Measurements from ENCODE around the gene BOC.

BOC gene

DNA sequence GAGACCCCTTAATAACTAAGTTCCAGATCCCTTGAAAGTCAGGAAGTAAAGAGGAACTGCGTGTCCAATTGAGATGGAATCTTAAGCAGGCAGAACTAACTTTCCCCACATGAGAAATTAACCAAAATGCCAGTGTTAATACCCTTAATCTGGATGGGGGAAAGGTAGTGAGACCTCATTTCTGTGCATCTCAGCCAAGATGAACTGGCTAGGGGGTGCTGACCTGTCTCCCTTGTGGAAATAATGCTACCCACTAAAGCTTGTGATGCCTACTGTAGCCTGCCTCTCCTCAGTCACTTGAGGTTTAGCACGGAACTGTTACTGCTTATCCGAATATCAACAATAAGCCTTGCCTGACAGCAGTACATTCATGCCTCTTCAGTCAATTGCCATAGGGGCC lies 15.1 kb downstream of the BOC start:
- DNase-seq (ENCODE audit: low spot score), result no peak

DNA sequence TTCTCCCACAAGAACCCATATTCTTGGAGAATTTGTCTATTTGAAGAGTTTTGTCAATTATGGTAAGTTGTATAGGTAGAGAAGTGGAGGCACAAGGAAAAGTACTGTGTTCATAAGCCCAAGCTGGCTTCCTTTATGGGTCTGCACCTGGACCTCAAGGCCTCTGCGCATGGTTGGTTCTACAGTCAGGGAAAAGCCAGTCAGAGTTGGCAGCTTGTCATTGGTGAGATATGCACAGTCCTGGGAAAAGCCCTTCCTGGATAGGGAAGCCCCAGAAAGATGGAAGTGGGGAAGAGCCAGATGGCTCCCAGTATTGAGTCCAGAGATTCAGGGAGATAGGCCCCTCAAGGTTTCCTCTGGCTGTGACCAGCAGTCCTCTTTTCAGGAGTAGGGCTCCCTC lies 15.8 kb downstream of the BOC start:
- no peak for DNase-seq (ENCODE audit: low spot score)

DNA sequence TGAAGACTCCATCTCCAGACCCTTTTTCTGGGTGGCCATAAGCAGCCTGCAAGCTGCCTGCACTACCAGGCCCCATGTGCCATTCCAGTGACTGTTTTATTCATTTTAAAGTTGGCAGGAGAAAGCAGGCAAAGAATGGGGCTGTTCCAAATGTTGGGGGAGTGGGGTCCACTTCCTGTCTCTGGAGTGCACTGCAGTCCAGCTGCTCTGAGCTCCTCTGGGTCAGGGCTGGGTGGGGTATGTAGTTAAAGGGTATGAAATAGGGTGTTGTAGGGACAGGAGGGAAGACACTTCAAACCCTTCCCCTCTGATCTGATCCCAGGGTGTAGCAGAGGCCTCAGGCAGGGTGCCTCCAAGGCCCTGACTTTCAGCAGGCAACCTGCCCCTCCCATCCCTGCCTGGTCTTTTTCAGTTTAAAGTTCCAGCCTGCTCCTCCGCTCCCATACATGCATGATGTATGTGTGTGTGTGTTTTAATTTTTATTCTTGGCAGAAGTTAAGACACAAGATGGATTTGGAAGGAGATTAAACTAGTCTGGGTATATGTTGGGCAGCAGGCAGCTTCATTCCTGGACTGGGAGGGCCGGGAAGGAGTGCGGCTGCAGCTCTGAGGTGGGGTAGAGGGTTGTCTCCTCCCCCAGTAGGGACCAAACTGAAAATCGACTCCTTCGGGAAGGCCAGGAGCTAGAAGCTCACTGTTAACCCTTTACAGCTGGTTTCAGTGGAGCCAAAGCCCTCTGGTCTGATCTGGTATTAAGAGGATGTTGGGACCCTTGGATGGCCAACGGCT lies 17.3 kb downstream of the BOC start:
- DNase-seq (ENCODE audit: low spot score), result no peak

DNA sequence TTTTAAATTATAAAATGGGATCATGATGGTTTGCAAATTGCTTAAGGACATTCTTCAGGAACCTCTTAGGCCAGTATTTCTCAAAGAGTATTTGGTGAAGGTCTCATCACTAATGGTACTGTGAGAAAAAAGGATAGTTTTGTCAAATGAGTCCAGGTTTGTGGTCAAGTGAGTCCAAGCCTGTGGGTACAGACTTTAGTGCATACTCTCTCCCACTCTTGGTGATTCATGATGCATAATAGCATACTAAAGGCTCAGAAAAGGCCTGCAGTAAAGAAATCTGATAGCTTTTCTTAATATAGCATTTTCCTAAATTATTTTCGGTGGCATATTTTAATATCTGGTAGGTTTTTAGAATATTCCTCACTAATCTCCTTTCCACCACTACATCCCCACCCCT lies 20.0 kb downstream of the BOC start:
- peak; percentile 9 for DNase-seq (ENCODE audit: low spot score)

DNA sequence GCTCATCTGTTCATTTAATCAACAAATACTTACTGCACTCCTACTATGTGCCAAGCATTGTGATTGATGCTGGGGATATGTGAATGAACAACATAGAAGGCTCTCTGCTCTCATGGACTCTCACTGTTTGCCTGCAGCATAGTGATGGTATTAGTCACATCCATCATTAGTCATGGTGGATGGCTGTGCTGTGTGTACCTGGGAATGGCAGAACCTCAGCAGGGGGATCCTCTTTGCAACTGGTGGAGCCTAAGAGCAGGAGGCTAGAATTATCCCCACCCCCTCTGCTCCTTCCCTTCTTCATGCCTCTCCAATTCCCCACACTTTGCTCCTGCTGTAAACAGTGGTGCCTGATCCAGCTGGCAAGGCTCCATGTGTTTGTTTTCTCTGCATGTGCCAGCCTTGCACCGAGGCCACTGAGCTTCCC lies 20.5 kb downstream of the BOC start:
- no peak for DNase-seq (ENCODE audit: low spot score)

DNA sequence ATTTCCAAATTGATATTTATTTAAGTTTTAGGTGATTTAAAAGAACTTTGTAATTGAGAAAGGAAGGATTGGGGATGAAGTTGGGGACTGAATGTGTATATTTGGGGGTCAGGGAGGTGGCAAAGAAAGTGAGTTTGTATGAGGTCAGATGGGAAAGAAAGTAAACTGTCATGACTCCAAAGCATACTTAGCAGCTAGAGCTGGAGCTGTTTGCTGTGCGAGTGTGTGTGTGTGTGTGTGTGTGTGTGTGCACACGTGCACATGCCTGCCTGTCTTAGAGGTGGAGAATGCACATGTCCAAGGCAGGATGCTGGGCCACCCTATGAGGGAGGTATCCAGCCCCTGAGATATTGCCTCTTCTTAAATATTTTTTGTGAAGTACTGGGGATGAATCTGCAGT lies 21.0 kb downstream of the BOC start:
- no peak for DNase-seq (ENCODE audit: low spot score)

DNA sequence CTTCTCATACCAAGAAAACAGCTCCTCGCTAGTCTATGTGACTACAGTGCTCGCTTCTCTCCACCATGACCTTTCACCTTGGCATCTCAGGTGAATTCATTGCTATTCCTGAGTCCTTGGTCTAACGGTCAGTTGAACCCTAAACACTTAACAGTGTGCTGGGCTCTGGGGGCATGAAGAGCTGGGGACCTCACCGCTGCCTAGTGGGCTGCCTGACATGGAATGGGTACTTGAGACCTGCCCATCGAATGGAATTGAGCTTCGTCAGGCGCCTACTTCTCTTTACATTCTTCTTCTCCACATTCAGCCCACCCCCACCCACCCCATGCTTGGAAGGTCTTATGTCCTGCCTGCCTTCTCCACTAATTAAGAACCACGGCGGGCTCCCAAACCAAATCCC lies 22.1 kb downstream of the BOC start:
- DNase-seq (ENCODE audit: low spot score), result no peak

DNA sequence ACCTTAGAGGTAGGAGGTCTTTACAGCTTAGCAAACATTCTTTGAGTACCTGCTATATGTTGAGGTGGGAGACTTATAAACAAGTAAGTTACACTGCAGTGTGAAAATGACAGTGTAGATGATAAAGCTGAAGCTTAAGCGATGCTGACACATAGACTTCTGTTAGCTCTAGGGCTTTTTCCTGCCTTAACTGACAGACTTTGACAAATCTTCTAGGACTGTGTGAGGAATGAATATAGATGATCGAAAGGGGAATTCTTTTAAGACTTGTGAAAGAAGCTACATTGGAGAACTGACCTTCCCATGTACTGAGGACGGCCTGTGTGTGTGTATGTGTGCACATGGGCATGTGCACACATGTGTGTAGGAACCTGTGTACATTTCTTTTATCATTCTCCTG lies 22.7 kb downstream of the BOC start:
- no peak for DNase-seq (ENCODE audit: low spot score)

DNA sequence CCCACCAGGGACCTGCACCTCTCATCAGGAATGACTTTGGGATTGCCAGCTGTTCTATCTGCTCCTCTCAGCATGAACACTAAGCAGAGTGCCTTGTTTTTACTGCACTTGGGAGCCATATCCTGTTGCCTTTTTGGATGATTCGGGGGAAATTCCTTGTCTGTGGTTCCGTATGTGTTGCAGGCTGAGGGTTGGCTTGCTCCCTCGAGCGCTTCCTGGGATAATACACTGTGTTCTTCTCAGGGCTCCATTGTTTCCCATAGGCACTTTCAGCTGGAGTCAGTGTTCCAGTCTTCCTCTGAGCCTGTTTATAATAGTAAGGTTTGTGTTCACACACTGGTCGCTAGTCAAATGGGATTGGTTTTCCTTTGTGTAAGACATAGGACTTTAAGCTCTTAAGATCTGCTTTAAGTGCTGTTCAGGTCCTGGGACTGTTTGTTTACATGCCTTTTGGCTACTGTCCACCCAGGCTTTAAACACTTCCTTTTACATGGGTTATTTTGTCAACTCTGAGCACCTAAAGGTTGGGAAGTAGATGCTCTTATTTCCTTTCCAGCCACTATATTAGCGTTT lies 23.4 kb downstream of the BOC start:
- no peak for DNase-seq (ENCODE audit: low spot score)

DNA sequence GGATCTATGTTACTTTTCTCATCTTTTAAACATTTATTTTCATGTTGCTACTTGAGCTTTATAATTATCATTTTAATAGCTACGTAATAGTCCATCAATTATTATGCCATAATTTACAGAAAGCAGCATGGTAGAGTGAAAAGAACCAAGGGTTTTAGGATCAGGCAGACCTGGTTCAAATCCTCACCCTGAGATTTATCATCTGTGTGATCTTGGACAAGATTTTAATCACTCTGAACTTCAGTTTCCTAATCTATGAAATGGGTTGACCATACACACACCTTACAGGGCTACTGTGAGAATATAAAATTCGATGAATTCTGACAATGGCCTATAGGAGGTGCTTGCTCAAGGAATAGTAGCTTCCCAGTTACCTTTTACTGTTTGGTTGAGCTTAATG lies 27.1 kb downstream of the BOC start:
- no peak for DNase-seq (ENCODE audit: low spot score)

DNA sequence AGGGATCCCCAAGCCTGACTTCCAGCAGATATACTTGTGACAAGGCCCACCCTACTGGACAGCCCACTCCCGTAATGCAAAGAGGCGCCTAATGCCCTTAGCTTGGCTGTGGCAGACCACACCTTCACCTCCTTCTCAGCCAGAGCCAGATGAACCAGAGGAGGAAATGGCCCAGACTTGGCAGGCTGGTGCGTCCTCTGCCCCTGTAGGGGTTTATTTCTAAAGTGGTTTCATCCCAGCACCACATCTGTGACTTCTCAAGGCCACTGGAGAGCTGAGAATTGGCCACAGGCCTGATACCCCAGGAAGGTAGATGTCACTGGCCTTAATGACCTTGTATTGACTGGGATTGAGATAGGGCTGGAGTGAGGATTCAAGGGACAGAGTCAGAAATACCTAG lies 29.5 kb downstream of the BOC start:
- DNase-seq (ENCODE audit: low spot score), result no peak

DNA sequence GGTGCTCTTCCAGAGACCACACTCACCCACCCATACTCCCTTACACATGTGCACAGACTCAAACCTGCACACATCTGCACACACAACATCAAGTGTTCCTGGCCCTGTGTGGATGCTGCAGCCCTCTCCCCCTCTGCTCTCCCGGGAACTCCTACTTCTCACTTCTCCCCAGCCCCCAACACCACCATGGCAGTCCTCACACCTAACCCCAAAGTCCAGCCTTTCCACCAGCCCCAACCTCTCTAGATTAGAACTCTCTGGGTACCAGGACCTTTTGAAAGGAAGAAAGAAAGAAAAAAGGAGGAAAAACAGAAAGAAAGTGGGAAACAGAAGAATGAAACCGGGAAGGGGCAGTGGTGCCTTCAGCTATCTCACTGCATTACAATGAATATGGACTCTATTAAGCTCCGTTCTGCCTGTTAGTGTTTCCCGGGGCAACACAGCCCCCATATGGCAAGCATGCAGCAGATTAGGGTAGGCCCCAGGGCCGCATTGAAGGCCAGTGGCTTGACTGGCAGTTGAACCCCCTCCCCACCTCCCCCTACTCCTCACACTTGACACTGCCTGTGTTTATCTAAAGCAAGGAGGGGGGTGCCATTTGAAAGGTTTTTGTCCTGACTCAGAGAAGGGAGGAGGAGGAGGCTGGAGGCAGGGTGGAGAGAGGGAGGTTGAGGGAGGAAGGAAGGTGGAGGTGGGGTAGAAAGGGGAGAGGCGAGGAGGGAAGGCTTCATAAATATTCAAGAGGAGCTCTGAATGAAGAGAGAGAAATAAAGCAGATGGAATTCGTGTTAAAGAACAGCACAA lies 30.1 kb downstream of the BOC start:
- DNase-seq (ENCODE audit: low spot score), result no peak

DNA sequence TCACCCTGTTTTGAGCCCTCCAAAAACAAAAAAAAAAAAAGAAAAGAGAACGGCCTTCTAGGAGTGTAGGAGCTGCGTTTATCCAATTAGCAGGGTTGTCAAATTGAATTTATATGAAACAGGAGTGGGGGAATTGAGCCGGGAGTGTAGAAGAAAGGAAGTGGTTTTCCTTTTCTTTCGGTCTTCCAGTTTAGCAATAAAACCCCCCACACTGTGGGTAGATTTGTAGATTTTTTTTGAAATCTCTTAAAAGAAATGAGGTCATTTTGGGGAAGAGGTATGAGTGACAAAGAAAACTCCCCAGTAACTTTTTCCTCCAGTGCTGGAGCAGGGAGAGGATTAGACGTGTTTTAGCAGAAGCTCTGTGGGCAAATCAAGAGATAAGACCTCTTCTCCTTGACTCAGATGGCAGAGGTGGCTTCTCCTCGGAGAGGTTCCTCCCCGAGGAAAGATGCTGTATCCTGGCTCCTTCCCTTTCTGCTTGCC lies 30.8 kb downstream of the BOC start:
- no peak for DNase-seq (ENCODE audit: low spot score)

DNA sequence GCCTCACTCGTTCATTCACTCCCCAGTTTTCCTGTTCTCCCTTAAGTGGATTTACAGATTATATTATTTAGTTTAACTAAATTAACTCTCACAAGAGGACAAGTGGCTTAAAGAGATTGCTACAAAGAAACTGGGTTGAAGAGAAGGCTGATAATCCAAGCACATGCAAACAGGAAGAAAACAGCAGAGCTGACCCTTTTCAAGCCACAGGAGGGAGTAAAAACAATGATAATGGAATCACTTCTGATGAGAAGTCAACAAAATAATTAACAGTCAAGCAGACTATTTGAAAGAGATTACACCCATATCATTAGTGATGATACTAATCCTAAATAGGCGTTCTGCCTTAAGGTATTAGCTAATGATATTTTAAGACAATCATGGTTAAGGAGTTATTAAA lies 31.7 kb downstream of the BOC start:
- no peak for DNase-seq (ENCODE audit: low spot score)

DNA sequence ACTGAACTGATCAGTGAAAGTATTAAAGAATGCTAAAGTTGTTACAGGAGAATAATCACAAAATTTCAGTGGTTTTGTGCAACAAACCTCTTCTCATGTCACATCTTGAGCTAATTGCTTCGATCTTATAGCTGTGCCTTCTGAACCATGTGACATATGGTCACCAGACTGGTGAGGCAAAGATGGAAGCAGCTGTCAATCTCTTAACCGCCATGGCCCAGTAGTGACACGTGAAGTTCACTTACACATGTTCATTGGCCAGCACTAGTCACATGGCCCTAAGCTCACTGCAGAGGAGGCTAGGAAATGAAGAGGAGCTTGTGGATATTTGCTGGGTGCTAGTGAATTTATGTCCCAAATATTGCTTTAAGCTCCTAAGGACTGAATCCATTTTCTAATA lies 32.5 kb downstream of the BOC start:
- DNase-seq (ENCODE audit: low spot score), result no peak

DNA sequence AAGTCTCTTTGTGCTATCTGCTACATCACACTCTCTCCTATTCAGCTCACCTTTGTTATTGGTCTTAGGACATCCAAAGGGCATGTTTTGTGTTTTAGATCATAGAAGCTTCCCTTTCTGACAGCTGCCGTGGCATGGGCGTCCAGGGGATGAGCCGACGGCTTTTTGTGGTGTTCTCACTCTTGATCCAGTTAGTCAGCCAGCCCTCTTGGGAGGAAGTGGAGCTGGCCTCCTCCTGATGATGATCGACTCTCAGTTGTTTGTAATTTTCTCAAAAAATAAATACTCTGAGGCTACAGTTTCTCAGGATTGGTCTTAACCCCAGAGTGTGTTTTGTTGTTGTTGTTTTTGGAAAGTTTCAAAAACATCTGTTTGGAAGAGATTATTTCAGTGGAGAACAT lies 34.4 kb downstream of the BOC start:
- no peak for DNase-seq (ENCODE audit: low spot score)

DNA sequence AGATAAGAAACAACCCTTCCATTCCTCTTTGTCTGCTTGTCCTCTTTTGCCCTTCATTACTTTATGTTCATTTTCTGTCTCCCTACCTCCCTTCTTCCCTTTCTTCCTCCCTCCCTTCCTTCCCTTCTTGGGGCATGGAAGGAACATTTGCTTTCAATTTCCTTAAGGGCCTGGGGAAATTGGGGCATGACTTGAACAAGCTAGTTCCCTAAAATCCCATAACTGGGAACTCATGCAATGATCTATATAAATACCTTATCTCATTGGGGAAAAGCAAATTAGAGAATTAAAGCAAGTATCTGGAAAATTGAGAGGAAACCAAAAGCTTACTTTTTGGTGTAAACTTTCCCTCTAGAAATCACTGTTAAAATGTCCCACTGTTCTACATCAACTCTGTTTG lies 35.7 kb downstream of the BOC start:
- no peak for DNase-seq (ENCODE audit: low spot score)

DNA sequence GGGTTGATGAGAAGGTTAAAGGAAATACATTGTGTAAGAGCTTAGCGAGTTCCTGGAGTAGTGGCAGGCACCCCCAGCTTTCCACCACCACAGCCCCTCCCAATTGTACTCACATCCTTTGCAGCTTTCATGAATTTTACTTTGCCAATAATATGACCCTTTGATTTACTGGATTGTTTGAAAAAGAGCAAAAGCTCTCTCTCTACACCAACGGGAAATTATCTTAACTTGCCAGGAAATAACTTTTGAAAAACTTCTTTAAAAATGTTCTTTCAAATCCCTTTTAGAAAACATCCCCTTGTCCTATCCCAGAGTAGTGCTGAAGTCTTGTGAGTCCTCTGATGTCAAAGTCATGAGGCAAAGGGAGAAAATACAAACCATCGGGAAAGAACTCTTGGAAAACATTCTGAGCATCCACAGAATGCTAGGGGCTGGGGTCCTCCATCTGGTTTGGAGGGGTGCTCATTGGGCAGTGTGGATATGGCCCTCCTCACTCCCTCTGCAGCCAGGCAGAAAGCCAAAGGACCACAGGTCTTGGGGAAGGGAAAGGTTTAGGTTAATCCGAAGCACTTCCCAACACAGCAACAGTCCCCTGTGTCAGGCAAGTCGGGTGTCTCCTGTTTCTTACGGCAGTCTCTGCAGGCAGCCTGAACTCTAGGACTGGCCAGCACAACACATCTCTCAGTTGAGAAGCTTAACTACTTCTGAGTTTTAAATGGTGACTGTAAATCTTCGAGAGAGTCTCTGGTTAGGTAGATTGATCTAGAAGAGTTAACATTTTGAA lies 36.5 kb downstream of the BOC start:
- DNase-seq (ENCODE audit: low spot score), result no peak

DNA sequence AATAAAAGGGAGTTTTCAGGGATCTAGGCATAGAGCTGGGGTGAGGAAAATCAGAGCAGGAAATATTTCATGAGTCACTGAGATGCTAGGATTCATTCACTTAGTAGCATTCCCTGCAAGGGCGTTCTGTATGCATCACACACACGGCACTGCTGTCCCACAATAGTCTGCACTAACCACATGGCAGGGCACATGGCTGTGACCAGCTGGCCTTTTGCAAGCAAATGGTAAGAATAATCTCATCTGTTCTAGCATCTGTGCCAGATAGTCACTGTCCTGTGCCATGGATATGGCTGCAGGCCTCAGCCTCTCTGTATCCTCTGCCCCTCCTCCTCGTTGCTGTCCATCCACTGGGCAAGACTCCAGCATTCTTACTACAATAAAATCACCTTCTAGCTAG lies 37.8 kb downstream of the BOC start:
- no peak for DNase-seq (ENCODE audit: low spot score)

DNA sequence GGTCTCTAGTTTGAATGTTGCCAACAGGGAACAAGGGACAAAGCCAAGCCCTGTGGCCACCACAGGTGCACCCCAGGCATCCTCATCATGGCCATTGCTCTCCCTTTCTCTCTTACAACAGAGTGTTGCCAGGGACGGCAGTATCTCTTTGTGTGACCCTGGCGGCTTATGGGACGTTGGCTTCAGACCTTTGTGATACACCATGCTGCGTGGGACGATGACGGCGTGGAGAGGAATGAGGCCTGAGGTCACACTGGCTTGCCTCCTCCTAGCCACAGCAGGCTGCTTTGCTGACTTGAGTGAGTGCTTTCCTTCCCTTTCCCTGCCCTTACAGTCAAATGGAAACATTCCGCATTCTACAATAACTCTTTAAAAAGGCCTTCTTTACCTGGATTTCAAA lies 38.2 kb downstream of the BOC start:
- DNase-seq (ENCODE audit: low spot score), result no peak

DNA sequence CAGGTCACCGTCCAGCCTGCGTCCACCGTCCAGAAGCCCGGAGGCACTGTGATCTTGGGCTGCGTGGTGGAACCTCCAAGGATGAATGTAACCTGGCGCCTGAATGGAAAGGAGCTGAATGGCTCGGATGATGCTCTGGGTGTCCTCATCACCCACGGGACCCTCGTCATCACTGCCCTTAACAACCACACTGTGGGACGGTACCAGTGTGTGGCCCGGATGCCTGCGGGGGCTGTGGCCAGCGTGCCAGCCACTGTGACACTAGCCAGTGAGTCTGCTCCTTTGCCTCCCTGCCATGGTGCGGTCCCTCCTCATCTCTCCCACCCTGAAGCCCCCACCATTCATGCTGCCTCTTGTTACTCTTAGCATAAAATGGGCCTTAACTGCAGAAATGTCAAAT lies 39.2 kb downstream of the BOC start:
- DNase-seq (ENCODE audit: low spot score), result no peak

DNA sequence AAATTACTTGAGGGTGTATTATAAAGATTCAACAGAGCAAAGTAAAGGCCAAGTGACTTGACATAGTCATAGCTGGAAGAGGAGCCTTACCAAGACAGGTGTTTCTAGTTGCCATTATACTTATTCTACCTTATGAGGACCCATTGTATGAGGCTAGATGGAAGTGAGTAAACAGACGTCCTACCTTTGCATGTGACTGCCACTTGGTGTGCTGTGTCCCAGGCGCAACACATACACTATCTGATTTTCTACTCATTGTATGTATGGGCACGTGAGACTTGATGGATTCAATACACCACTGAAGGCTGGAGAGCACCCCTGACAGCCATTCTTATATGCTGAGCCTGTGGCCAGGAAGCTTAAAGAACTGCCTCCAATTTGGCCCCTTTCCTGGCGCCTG lies 40.5 kb downstream of the BOC start:
- DNase-seq (ENCODE audit: low spot score), result no peak
